ENCODE results near the gene FN1.

The FN1 gene

GRCh38 chr2:215435870-215436704, at the start of gene FN1:
Gene FN1, minus strand, starts transcription at chr2:215436068. Its CDS starts 266 bp downstream, at chr2:215435802.
- DNase-seq, result peak; percentile 58

DNA sequence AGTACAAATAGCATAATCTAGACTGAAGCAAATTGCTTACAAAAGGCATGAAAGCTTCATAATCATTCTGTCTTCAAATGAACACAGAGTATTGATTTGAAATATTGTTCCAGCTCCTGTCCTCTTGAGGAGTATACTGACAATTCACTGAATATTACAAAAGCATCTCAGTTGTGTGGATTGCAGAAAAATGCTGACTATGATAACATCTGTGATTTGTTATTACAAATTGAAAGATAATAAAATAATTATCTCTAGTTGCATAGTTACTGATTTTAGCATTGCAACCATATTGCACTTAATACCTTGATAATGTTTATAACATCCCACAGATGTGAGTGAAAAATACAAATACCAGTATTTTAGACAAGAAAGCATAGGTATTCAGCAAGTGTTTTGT, 49.2 kb upstream of the FN1 start:
- DNase-seq, result no peak

DNA sequence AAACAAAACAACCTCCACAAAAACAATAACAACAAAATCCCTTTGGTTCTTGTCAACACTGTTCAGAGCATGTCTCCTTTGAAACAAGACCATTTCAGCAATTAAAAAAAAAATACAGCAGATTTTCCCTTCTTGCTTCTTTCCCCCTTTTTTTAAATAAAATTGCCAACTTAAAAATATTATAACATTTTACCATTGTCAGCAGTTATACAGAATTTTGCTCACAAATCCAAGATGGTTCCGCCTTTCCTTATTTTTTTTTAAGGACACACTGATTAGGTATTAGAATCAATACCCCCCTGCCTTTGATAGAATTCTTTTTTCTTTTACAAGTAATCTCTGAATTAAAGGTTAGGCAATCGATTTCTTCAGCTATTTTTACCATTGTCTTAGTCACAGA, 48.7 kb upstream of the FN1 start:
- no peak for DNase-seq

DNA sequence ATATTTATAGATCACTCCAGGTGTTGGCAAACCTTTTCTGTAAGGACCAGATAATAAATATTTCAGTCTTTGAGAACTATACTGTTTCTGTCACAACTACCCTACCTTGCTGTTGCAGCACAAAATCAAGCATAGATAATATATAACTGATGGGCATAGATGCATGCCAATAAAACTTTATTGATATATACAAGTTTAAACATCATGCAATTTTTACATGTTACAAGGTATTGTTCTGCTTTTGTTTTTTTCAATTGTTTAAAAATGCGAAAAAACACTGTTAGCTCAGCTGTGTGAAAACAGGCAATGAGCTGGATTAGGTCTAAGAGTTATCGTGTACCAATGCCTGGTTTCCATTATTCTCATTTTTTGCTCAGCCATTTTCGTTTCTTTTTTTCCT, 47.6 kb upstream of the FN1 start:
- DNase-seq, result no peak

DNA sequence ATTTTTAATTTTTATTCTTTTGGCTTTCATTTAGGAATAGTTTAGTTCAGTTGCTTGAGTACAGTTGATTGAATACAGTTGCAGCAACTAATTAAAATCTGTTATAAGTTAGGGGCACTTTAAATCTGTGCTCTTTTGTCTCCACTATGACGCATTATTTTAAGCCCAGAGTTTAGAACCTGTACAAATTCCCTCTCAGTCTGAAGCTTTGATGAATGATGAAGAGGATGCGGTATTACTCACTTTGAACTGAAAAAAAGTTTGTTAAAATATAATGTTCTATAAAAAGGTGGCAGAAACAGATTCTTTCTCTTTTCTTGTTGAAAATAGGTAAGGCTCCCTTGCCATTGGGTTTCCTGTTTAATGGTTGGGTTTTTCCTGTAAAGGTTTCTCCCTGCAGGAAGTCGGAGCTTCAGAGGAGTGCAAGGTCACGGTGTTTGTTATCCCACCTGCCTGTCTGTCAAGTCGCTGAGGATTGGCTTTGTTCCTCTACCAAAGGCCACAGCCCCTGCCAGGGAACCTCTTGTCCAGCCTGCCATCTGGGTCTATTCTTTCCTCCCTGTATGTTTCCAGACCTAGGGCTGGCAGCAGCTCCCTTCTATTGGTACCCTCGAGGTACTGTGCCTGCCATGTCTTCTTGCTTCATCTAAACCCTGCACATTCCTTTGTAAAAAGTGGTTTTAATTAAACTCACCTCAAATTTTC, 43.8 kb upstream of the FN1 start:
- DNase-seq, result no peak

GRCh38 chr2:215479121-215479520, 43.3 kb upstream of the FN1 start:
- no peak for DNase-seq

DNA sequence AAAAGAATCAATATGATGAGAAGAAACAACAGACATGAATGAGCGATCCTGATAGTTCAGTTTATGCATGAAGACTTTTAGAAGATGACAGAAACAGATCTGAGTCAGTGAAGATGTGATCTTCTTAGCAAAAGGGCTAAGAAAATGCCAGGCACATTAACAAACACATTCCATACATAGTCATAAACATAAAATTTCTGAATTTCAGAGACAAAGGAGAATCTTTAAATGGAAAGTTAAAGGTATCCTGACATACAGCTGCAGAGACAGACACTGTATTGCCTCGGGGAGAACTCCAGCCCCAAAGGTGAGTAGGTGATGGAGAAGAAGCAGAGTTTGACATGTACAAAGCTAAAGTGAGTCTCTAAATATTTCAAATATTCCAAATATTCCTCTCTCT, 40.6 kb upstream of the FN1 start:
- DNase-seq, result no peak

DNA sequence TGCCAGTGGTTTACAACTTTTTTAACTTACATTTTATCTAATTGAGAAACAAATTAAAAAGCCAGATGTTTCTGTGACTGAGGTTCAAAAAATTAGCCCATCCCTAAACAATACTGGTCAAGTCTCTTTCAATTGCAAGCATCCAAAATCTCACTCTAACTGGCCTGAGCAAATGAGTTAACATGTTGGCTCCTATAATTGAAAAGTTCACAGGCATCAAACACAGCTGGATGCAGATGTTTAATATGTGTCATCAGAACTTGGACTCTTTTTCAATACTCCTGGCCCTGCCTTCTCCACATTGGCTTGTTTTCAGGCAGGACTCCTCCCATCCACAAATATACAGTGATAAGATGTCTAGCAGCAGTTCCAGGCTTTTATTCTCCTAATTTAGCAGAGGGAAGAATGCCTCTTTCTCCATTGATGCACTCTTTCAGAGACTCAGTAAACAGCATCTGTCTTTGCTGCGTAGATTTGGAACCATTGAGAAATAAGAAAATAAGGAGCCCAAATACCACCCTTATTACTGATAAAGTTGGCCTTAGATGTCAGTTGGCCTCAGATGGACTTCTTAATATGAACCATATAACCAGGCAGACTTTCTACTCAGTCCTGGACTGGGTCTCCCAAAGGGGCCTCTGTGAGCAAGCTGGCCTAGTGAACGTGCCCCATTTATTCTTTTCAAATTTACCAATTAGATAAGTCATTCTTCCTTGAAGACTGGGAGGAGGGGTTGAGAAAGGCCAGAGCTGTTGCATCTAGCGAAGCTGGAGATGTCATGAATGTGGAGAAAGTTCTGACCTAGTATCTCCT, 30.4 kb upstream of the FN1 start:
- DNase-seq, result no peak

DNA sequence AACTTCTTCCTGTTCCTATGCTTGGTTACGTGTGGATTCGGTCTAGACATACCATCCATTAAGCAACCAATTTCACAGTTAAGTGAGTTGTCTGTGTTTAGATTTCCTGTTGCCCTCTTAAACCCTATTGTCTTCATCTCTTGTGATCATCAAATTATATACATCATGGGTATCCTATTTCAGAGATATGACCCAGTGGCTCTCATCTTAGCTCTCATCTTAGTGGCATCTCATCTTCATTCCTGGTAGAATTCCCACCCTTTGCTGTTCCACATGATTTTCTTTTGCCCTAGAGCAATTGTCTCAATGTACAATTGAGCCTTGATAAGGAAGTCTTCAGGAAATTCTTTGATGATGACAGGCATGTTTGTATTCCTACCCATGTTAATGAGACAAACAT, 29.4 kb upstream of the FN1 start:
- no peak for DNase-seq

GRCh38 chr2:215461836-215462532, 26.1 kb upstream of the FN1 start:
- no peak for DNase-seq

DNA sequence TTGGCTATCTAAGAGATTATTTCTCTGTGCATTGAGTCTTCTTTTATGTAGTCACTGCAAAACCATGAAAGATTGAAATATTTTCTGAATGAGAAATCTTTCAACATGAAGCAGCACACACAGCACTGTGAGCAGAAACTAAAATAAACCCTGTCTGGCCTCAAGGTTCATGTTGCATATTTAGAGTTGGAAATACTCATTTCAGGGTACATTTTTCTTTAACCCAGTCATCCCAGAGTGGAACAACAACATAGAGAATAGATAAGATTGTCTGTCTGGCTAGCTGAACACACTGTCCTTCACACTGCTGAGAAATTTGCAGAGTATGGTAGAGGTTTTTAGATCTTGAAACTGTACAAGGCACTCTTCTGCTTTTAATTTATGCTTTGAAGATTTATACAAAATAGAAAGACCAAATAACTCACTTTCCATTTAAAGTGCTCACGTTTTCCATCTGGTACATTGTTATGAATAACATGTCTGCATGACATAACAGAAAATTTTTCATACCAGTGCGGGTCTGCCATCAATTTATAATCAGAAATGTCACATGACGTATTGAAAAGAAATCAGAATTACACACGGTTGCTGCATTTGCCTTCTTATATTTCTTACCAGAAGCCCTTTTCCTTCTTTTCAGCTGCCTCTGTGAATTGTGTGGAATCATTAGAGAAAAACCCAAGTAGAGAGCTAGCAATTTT, 25.0 kb upstream of the FN1 start:
- no peak for DNase-seq

DNA sequence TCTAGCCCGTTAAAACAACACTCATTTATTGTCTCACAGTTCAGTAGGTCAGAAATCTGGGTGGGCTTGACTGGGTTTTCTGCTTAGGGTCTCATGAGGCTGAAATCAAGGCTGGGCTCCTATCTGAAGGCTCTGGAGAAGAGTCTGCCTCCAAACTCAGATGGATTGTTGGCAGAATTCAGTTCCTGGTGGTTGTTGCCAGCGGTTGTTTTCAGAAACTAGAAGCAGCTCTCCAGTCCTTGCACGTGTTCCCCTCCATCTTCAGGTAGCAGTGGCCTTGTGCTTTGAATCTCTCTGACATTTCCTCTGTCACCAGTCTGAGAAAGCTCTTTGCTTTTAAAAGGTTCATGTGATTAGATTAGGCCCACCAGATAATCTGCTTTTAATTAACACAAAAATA, 20.1 kb upstream of the FN1 start:
- DNase-seq, result no peak

- DNase-seq, result peak; percentile 40
Observed at GRCh38 chr2:215454519-215455246, 18.8 kb upstream of the FN1 start.

DNA sequence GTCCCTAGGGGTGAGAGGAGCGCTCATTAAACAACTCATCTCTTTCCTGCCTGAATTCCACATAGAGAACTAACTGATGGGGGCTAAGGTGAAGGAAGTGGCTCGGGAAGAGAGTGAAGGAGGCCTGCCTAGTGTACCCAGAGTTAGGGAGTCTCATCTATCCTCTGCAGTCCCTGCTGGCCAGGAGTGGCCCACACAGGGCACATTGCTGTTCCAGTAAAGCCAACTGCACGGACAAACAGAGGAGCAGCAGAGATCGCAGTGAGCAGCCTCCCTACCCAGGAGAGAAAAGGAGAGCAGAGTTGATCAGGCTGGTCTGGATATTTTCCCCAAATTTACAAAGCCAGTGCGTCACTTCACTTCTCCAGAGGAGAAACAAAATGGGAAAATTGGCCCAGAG, 16.9 kb upstream of the FN1 start:
- DNase-seq, result no peak

DNA sequence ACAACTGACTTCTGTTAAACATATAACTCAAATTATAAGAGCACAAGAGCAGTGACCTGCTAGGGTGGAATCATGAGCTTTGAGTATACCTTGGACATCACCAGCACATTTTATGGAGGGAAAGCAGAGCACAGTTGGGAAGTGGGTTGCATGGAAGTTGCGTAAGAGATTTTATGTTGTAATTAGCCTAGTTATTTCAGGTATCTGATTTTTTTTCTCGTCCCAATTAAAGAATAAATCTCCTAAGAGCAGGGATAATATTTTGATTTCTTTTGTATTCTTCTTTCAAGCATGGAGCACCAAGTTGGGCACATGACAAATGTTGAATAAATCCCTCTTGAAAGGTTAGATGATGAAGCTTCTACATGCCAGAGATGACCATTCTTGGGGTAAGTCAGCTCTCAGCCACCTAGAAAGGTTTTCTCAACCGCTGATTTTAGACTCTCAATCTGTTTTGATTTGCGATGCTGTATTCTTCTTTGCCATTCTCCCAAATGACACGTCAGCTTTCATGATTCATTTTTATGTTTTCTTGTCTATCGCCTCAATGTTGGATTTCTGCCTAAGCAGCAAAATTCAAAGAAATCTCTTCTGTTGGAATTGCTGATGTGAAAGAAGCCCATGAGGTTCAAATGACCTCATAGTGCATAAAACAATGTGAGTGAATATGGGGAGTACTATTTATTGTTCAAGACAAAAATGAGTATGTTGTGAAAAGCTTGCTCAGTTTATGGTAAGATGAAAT, 15.3 kb upstream of the FN1 start:
- DNase-seq, result no peak

- DNase-seq, result no peak
Observed at GRCh38 chr2:215450188-215451011, 14.5 kb upstream of the FN1 start.

DNA sequence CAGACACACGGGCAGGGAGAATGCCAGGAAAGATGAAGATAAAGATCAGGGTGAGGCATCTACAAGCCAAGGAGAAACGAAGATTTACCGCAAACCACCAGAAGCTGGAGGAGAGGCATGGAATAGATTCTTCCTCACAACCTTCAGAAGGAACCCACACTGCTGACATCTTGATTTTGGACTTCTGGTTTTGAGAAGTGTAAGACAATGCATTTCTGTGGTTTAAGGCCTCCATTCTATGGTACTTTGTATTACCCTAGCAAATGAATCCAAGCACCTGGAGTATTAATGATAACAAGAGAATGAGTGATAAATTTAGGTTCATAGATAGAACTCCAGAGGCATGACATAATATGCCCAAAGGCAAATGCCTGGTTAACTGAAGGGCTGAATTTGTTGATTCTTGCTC, 11.8 kb upstream of the FN1 start:
- no peak for DNase-seq

DNA sequence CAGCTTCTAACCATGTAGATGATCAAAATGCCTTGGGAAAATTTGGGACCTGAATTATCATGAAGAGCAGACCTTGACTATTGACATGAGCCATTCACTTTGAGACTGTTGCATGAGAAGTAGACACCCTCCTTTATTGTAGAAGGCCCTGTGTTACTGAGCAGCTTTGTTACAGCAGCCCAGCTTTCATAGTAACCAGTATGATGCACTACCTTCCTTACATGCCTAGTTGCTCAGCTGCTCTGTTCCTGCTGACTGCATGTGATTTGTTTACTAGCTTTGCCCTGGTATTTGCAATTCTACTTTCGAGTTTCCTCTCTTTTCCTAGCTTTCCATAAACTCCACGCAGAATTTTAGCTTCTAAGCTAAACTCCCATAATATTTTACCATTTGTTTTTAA, 11.2 kb upstream of the FN1 start:
- no peak for DNase-seq

- DNase-seq, result no peak
Observed at GRCh38 chr2:215442401-215442787, 6.5 kb upstream of the FN1 start.

Measured in NCI-H2227 treated with DMSO at 0.1 percent for 48 hours (cell line).